HepG2 (cell line): ENCODE data around the gene HYCC2. TPM values are rescaled to one million over a fixed set of nuclear protein-coding genes. Genes with fewer than 3 reads are reported as not detected.

Experiments
- ATF7-NPFF ChIP-seq: sonication (generic); formaldehyde crosslinking; IDR thresholded peaks from 2 replicates; pipeline ENCODE4 v1.8.1; 2023; ENCODE audit warnings: mild to moderate bottlenecking, low read depth, missing genetic modification reagents, moderate library complexity
- ETV6 ChIP-seq: sonication (generic); formaldehyde crosslinking; conservative IDR thresholded peaks from 2 replicates; pipeline ENCODE4 v1.4.0; 2020; ENCODE audit warnings: missing genetic modification reagents
- HMG20B ChIP-seq: conservative IDR thresholded peaks from 2 replicates; pipeline ENCODE4 v1.6.1; 2016; ENCODE audit warnings: missing genetic modification reagents, missing compliant biosample characterization
- IKZF4 ChIP-seq: sonication (generic); formaldehyde crosslinking; IDR thresholded peaks from 2 replicates; pipeline ENCODE4 v1.5.1; 2020; ENCODE audit warnings: borderline replicate concordance, mild to moderate bottlenecking, low read depth, missing genetic modification reagents; ENCODE audit errors: not compliant biosample characterization
- KDM2A ChIP-seq: sonication (generic); formaldehyde crosslinking; IDR thresholded peaks from 2 replicates; pipeline ENCODE4 v1.4.0; 2020; ENCODE audit warnings: low read depth, missing genetic modification reagents, borderline replicate concordance
- MEIS1 ChIP-seq: sonication (generic); formaldehyde crosslinking; IDR thresholded peaks from 2 replicates; pipeline ENCODE4 v1.9.0; 2021; ENCODE audit warnings: mild to moderate bottlenecking, missing genetic modification reagents, moderate library complexity, borderline replicate concordance
- NFATC3 ChIP-seq: sonication (generic); formaldehyde crosslinking; IDR thresholded peaks from 2 replicates; pipeline ENCODE4 v1.5.1; 2020; ENCODE audit warnings: mild to moderate bottlenecking, missing genetic modification reagents
- POLR2AphosphoS5 ChIP-seq: IDR thresholded peaks from 2 replicates; pipeline ENCODE4 v1.6.1; 2012; ENCODE audit warnings: low read depth, low read length
- PRMT3 ChIP-seq: sonication (generic); formaldehyde crosslinking; IDR thresholded peaks from 2 replicates; pipeline ENCODE4 v1.8.1; 2022; ENCODE audit warnings: low read depth, mild to moderate bottlenecking, moderate library complexity, missing genetic modification reagents, borderline replicate concordance
- SIX4 ChIP-seq: sonication (generic); formaldehyde crosslinking; IDR thresholded peaks from 2 replicates; pipeline ENCODE4 v1.4.0; 2020; ENCODE audit warnings: missing genetic modification reagents
- SP1 ChIP-seq, 2 experiments: fragments of 450-650 bp in 1 of 2; sonication (generic) in 1 of 2; formaldehyde crosslinking in 1 of 2; IDR thresholded peaks; 2 replicates each; pipeline versions ENCODE4 v1.4.0 to v1.6.1; 2016 to 2020; ENCODE audit warnings: missing genetic modification reagents in 1 of 2
- SP2 ChIP-seq: sonication (generic); formaldehyde crosslinking; IDR thresholded peaks from 2 replicates; pipeline ENCODE4 v1.5.1; 2020; ENCODE audit warnings: mild to moderate bottlenecking, missing genetic modification reagents
- ZFP62 ChIP-seq: sonication (generic); formaldehyde crosslinking; IDR thresholded peaks from 2 replicates; pipeline ENCODE4 v1.4.0; 2020; ENCODE audit warnings: missing genetic modification reagents
- ZNF333 ChIP-seq: sonication (generic); formaldehyde crosslinking; IDR thresholded peaks from 2 replicates; pipeline ENCODE4 v1.4.0; 2020; ENCODE audit warnings: mild to moderate bottlenecking, missing genetic modification reagents, borderline replicate concordance
- ZNF484 ChIP-seq: sonication (generic); formaldehyde crosslinking; IDR thresholded peaks from 2 replicates; pipeline ENCODE4 v1.5.1; 2020; ENCODE audit warnings: mild to moderate bottlenecking, low read depth, missing genetic modification reagents, borderline replicate concordance
- ZNF749 ChIP-seq: sonication (generic); formaldehyde crosslinking; IDR thresholded peaks from 2 replicates; pipeline ENCODE4 v1.8.0; 2022; ENCODE audit warnings: mild to moderate bottlenecking, missing genetic modification reagents, moderate library complexity, borderline replicate concordance
- ZNF768 ChIP-seq: sonication (generic); formaldehyde crosslinking; IDR thresholded peaks from 2 replicates; pipeline ENCODE4 v1.4.0; 2020; ENCODE audit warnings: missing genetic modification reagents
- polyA plus RNA-seq, 8 experiments: library from polyadenylated mRNA; depleted of rRNA in 3 of 8; stranded (reverse) in 7 of 8; unstranded in 1 of 8; fragments of >200 nt; fragmentation: Illumina TruSeq in 4 of 8; extraction: Trizol in 4 of 8; gene quantifications; 2 replicates each; pipeline versions ENCODE4 v1.2.1 to v1.2.3, GENCODE V29; 2011 to 2016; ENCODE audit warnings: low read depth in 4 of 8, missing spikeins in 1 of 8, mixed read lengths in 1 of 8; ENCODE audit not compliant: insufficient read depth in 1 of 8
- total RNA-seq, 5 experiments: library from RNA; depleted of rRNA; stranded (reverse); fragments of >200 nt; fragmentation: Illumina TruSeq; extraction: Trizol; gene quantifications; 2 replicates each; pipeline ENCODE4 v1.2.3, GENCODE V29; 2016; ENCODE audit warnings: low read depth in 1 of 5
- TF ChIP-seq, protein P1 (sequence below): sonication (generic); formaldehyde crosslinking; IDR thresholded peaks from 2 replicates; pipeline ENCODE4 v1.4.0; 2020; ENCODE audit warnings: missing genetic modification reagents, borderline replicate concordance
- TF ChIP-seq, protein P2 (sequence below): sonication (generic); formaldehyde crosslinking; conservative IDR thresholded peaks from 2 replicates; pipeline ENCODE4 v1.4.0; 2020; ENCODE audit warnings: missing genetic modification reagents
- TF ChIP-seq, protein P3 (sequence below): sonication (generic); formaldehyde crosslinking; IDR thresholded peaks from 2 replicates; pipeline ENCODE4 v1.5.0; 2020; ENCODE audit warnings: mild to moderate bottlenecking, missing genetic modification reagents
- TF ChIP-seq, protein P4 (sequence below): sonication (generic); formaldehyde crosslinking; IDR thresholded peaks from 2 replicates; pipeline ENCODE4 v1.5.0; 2020; ENCODE audit warnings: mild to moderate bottlenecking, missing genetic modification reagents

The HYCC2 gene
- total and polyA plus RNA-seq, 2 of the 13 experiments (the other 11 are each of a cell fraction or from before 2014, with no cell fraction given) = 4.7 to 13.9 TPM

GRCh38 chr2:201116115-201116958, 44.9 kb upstream of the HYCC2 start, which contains the start of gene CFLAR (continued):
- TF ChIP-seq, protein P1, sequence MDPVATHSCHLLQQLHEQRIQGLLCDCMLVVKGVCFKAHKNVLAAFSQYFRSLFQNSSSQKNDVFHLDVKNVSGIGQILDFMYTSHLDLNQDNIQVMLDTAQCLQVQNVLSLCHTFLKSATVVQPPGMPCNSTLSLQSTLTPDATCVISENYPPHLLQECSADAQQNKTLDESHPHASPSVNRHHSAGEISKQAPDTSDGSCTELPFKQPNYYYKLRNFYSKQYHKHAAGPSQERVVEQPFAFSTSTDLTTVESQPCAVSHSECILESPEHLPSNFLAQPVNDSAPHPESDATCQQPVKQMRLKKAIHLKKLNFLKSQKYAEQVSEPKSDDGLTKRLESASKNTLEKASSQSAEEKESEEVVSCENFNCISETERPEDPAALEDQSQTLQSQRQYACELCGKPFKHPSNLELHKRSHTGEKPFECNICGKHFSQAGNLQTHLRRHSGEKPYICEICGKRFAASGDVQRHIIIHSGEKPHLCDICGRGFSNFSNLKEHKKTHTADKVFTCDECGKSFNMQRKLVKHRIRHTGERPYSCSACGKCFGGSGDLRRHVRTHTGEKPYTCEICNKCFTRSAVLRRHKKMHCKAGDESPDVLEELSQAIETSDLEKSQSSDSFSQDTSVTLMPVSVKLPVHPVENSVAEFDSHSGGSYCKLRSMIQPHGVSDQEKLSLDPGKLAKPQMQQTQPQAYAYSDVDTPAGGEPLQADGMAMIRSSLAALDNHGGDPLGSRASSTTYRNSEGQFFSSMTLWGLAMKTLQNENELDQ (CRISPR knock-in tag) = no peak
- TF ChIP-seq, protein P2, sequence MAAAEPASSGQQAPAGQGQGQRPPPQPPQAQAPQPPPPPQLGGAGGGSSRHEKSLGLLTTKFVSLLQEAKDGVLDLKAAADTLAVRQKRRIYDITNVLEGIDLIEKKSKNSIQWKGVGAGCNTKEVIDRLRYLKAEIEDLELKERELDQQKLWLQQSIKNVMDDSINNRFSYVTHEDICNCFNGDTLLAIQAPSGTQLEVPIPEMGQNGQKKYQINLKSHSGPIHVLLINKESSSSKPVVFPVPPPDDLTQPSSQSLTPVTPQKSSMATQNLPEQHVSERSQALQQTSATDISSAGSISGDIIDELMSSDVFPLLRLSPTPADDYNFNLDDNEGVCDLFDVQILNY (CRISPR knock-in tag) = no peak
- TF ChIP-seq SIX4 (no peak), ZFP62 (CRISPR knock-in tag) (no peak), ZNF484 (no peak), ZNF768 (no peak; the same call in none of the 2 replicates), IKZF4 (peak; percentile 32), SP2 (CRISPR knock-in tag) (peak; percentile 47; the same call in 1 of the 2 replicates), PRMT3 (CRISPR knock-in tag) (no peak; the same call in 1 of the 2 replicates), ZNF333 (CRISPR knock-in tag) (peak; percentile 38; the same call in 1 of the 2 replicates), POLR2AphosphoS5 (peak; percentile 83), NFATC3 (CRISPR knock-in tag) (peak; percentile 32; the same call in 1 of the 2 replicates), ETV6 (CRISPR knock-in tag) (peak; percentile 54; the same call in 1 of the 2 replicates), SP1 (IDR thresholded peaks at IDR 0.05) (no peak), SP1 (CRISPR knock-in tag; IDR thresholded peaks at IDR 0.05) (no peak), HMG20B (CRISPR knock-in tag) (peak; percentile 68), ZNF749 (CRISPR knock-in tag) (peak; percentile 61; the same call in 1 of the 2 replicates), MEIS1 (no peak), KDM2A (CRISPR knock-in tag) (peak; percentile 81), ATF7-NPFF (CRISPR knock-in tag) (peak; percentile 11; the same call in 1 of the 2 replicates)
- TF ChIP-seq, protein P3, sequence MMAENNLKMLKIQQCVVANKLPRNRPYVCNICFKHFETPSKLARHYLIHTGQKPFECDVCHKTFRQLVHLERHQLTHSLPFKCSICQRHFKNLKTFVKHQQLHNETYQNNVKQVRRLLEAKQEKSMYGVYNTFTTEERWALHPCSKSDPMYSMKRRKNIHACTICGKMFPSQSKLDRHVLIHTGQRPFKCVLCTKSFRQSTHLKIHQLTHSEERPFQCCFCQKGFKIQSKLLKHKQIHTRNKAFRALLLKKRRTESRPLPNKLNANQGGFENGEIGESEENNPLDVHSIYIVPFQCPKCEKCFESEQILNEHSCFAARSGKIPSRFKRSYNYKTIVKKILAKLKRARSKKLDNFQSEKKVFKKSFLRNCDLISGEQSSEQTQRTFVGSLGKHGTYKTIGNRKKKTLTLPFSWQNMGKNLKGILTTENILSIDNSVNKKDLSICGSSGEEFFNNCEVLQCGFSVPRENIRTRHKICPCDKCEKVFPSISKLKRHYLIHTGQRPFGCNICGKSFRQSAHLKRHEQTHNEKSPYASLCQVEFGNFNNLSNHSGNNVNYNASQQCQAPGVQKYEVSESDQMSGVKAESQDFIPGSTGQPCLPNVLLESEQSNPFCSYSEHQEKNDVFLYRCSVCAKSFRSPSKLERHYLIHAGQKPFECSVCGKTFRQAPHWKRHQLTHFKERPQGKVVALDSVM (CRISPR knock-in tag) = peak; percentile 92
- TF ChIP-seq, protein P4, sequence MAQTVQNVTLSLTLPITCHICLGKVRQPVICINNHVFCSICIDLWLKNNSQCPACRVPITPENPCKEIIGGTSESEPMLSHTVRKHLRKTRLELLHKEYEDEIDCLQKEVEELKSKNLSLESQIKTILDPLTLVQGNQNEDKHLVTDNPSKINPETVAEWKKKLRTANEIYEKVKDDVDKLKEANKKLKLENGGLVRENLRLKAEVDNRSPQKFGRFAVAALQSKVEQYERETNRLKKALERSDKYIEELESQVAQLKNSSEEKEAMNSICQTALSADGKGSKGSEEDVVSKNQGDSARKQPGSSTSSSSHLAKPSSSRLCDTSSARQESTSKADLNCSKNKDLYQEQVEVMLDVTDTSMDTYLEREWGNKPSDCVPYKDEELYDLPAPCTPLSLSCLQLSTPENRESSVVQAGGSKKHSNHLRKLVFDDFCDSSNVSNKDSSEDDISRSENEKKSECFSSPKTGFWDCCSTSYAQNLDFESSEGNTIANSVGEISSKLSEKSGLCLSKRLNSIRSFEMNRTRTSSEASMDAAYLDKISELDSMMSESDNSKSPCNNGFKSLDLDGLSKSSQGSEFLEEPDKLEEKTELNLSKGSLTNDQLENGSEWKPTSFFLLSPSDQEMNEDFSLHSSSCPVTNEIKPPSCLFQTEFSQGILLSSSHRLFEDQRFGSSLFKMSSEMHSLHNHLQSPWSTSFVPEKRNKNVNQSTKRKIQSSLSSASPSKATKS (CRISPR knock-in tag) = no peak
